ENCODE measurements around the gene AMY2B. TPM values are rescaled to one million over a fixed set of nuclear protein-coding genes. Genes with fewer than 3 reads are reported as not detected.
"Not testable (repeated sequence)": the region's sequence is repeated elsewhere in the genome, so short reads cannot be mapped to it uniquely, and the experiment has no call there.

AMY2B gene
- total RNA-seq, 4 donors from 2014 or later: 12.7 to 69.5 (median 18.8) TPM

GRCh38 chr1:103582464-103582863, 11.1 kb downstream of the AMY2B start:
- Histone ChIP-seq H3K4me1 (no peaks in the 10 kb centered on the region), H3K36me3 (no peaks in the 10 kb centered on the region), H3K27me3 (no peaks in the 10 kb centered on the region), H3K27ac (no peak overlapping the region), H3K4me3 (no peak overlapping the region), H3K9me3 (no peaks in the 10 kb centered on the region)
- 96% methylated on average over 1 of the region's 1 CpG for WGBS
- no peak for DNase-seq (ENCODE audit: low spot score in 2 of 2)
- TF ChIP-seq EP300 (IDR thresholded peaks at IDR 0.05) (no peak), POLR2A (IDR thresholded peaks at IDR 0.05) (no peak), POLR2AphosphoS5 (IDR thresholded peaks at IDR 0.05) (no peak), CTCF (IDR thresholded peaks at IDR 0.05) (no peak)

- Histone ChIP-seq H3K27me3 (no peaks in the 10 kb centered on the region), H3K36me3 (no peaks in the 10 kb centered on the region), H3K9me3 (no peaks in the 10 kb centered on the region), H3K4me3 (no peak overlapping the region), H3K27ac (no peak overlapping the region), H3K4me1 (no peaks in the 10 kb centered on the region)
- no peak for DNase-seq (ENCODE audit: low spot score in 2 of 2)
- 84% methylated on average over 3 of the region's 3 CpGs for WGBS
- no peak for TF ChIP-seq POLR2A (IDR thresholded peaks at IDR 0.05)
- no peak for TF ChIP-seq CTCF (IDR thresholded peaks at IDR 0.05)
- no peak for TF ChIP-seq POLR2AphosphoS5 (IDR thresholded peaks at IDR 0.05)
- no peak for TF ChIP-seq EP300 (IDR thresholded peaks at IDR 0.05)
These were observed 12.5 kb downstream of the AMY2B start for GRCh38 chr1:103583887-103584286.

DNA sequence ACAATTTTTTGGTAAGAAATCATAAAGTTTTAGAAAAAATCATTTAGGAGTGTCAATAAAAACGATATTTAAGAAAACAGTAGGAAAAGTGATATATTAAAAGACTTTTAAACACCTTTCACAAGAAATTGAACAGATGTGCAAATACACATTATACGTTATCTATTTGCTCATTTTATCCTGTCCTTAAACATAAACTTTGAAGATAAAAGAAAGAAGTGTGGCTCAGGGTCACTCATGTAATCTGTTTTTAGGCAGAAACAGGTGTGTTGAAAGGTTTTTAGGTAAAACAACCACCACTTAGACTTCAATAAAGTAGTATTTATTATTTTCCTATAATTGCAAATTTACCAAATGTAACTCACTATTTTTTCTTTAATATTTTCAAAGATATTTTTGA, 13.1 kb downstream of the AMY2B start:
- 83% methylated on average over 2 of the region's 2 CpGs for WGBS
- Histone ChIP-seq H3K27ac (no peak overlapping the region), H3K27me3 (no peaks in the 10 kb centered on the region), H3K4me3 (no peak overlapping the region), H3K36me3 (no peaks in the 10 kb centered on the region), H3K4me1 (no peaks in the 10 kb centered on the region), H3K9me3 (no peaks in the 10 kb centered on the region)
- TF ChIP-seq CTCF (IDR thresholded peaks at IDR 0.05): no peak
- DNase-seq (ENCODE audit: low spot score in 2 of 2): no peak

DNA sequence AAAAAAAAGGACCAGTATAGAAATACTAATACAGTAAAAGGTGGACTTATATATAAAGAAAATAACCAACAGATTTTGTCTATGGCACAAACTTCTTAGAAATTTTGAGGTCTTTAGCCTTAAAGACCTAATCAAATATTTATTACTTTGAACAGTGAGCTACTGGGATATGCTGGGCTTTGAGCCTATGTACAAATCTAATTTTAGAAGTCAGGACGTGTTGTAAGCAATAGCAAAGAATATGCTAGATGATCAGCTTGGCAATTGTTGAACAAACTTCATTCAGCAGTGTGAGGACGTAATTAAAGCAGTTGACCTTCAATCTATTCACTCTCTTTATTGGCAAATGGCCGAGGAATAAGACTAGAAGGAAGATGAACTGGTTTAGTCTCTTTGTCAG, 31.4 kb downstream of the AMY2B start:
- H3K4me1 ChIP-seq; DNase-seq (ENCODE audit: low spot score in 2 of 2); H3K36me3 ChIP-seq; H3K27me3 ChIP-seq; H3K4me3 ChIP-seq; H3K9me3 ChIP-seq; H3K27ac ChIP-seq: not testable (repeated sequence)
- no CpG with 5 or more reads among the region's 3 CpGs for WGBS

- no peak overlapping the region for H3K27ac ChIP-seq
- H3K4me3 ChIP-seq: no peak overlapping the region
- WGBS: 90% methylated on average over 2 of the region's 2 CpGs
- no peaks in the 10 kb centered on the region for H3K9me3 ChIP-seq
- no peaks in the 10 kb centered on the region for H3K27me3 ChIP-seq
- no peaks in the 10 kb centered on the region for H3K36me3 ChIP-seq
- DNase-seq (ENCODE audit: low spot score in 2 of 2): peak in 1 of 2 donors; percentile 26
- no peak for TF ChIP-seq CTCF (IDR thresholded peaks at IDR 0.05)
- TF ChIP-seq POLR2AphosphoS5 (IDR thresholded peaks at IDR 0.05): no peak
- H3K4me1 ChIP-seq: no peaks in the 10 kb centered on the region
These were observed 45.0 kb downstream of the AMY2B start for GRCh38 chr1:103616362-103616761.

GRCh38 chr1:103616994-103617477, 45.6 kb downstream of the AMY2B start, which contains the start of gene AMY2A:
TSS of gene AMY2A (plus strand) at chr1:103617427. CDS start at chr1:103617441, 14 bp downstream.
- H3K27me3 ChIP-seq; H3K36me3 ChIP-seq; H3K4me1 ChIP-seq; H3K9me3 ChIP-seq; H3K27ac ChIP-seq; DNase-seq (ENCODE audit: low spot score in 2 of 2); H3K4me3 ChIP-seq: not testable (repeated sequence)
- 79% methylated on average over 3 of the region's 3 CpGs for WGBS

- 90% methylated on average over 3 of the region's 4 CpGs for WGBS
These were observed 56.0 kb downstream of the AMY2B start for GRCh38 chr1:103627436-103627835.

More at GRCh38 chr1:103627436-103627835, 56.0 kb downstream of the AMY2B start:
- H3K4me3 ChIP-seq; H3K4me1 ChIP-seq; H3K36me3 ChIP-seq; H3K9me3 ChIP-seq; H3K27ac ChIP-seq; DNase-seq (ENCODE audit: low spot score in 2 of 2); H3K27me3 ChIP-seq: not testable (repeated sequence)
